Body of pancreas (tissue), 4 donors: ENCODE measurements around the gene GAD1.

Source experiments
- CTCF ChIP-seq, 7 experiments: fragments of 450-650 bp in 4 of 7; fragments of 200-600 bp in 3 of 7; sonication (generic) in 3 of 7; IDR thresholded peaks; one replicate each; pipeline ENCODE4 v1.5.1; 2016 to 2019; ENCODE audit warnings: antibody characterized with exemption in 7 of 7
- POLR2A ChIP-seq, 3 donors: fragments of 450-650 bp; IDR thresholded peaks; one replicate each; pipeline ENCODE4 v1.6.1; 2016; ENCODE audit warnings: antibody characterized with exemption in 3 of 3, mild to moderate bottlenecking in 2 of 3

DNA sequence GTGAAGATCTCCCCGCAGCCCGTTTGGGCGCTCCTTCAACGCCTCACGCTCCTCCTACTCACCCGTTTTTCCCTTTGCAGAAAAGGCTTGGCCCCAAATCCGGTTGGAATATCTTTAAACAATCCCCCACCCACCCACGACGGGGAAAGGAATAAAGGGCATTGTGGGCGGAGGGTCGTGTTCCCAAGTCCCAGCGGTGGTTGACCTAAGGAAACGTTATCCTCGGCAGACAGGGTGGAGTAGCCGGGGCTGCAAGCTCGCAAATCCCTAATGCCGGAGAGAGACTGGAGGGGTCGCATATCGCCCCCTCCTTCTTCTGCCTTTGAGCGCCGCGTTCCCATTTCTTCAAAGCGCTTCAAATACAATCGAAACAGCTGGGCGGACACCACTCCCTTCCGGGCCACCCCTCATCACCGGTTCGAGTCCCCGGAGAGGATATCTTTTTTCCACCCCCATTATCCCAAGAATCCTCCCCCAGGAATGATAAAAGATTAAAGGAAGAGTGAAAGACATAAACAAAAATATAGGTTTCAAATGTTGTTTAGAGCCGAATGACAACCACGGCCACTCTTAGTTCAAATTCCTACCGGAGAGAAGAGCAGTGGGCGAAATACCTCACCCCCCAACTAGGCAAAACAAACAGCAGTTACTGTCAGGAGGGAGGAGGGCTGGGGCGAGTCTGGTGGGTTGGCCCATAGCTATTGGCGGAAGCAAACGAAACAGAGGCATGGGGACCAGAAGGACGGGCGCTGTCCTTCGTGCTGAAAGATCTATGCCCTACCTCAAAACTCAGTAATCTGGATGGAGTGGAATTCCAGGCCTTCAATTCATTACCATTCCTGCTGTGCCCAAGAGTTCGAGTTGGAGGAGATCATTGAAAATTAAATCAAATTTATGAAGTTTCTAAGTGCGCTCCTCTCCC is 2.8 kb upstream of the GAD1 start:
- TF ChIP-seq CTCF (IDR thresholded peaks at IDR 0.05), result no peak
- no peak for TF ChIP-seq POLR2A (IDR thresholded peaks at IDR 0.05)
